SK-N-SH treated with all-trans-retinoic acid at 6 μM for 48 hours (cell line): ENCODE data around the gene RNF125.

ENCODE experiments used
- ATAC-seq: fragments of 200-7000 bp; cut with Tn5 transposase; 3 replicates; pipeline ENCODE4 v1.9.1; 2020; ENCODE audit warnings: mild to moderate bottlenecking, moderate library complexity
- ARNTL ChIP-seq: fragments of 450-650 bp; formaldehyde crosslinking; IDR thresholded peaks from 2 replicates; pipeline ENCODE4 v1.5.0; 2020; ENCODE audit warnings: low read depth, mild to moderate bottlenecking, moderate library complexity, borderline replicate concordance
- BACH2 ChIP-seq: fragments of 250-450 bp; sonication (Bioruptor Pico); IDR thresholded peaks from 2 replicates; pipeline ENCODE4 v1.9.0; 2021; ENCODE audit warnings: mild to moderate bottlenecking, borderline replicate concordance
- CREB5 ChIP-seq: fragments of 250-450 bp; sonication (Bioruptor Pico); IDR thresholded peaks from 2 replicates; pipeline ENCODE4 v1.5.1; 2020; ENCODE audit warnings: low read depth, mild to moderate bottlenecking, moderate library complexity
- ESRRG ChIP-seq: fragments of 250-450 bp; sonication (Bioruptor Pico); IDR thresholded peaks from 2 replicates; pipeline ENCODE4 v1.6.1; 2021; ENCODE audit warnings: mild to moderate bottlenecking
- GLIS3 ChIP-seq: fragments of 250-450 bp; sonication (Bioruptor Pico); IDR thresholded peaks from 2 replicates; pipeline ENCODE4 v1.5.0; 2020; ENCODE audit warnings: mild to moderate bottlenecking, moderate library complexity
- ISL1 ChIP-seq: fragments of 250-450 bp; sonication (Bioruptor Pico); IDR thresholded peaks from 2 replicates; pipeline ENCODE4 v2.1.2; 2022; ENCODE audit warnings: mild to moderate bottlenecking, moderate library complexity
- OSR1 ChIP-seq: fragments of 250-450 bp; sonication (Bioruptor Pico); IDR thresholded peaks from 2 replicates; pipeline ENCODE4 v1.8.0; 2022; ENCODE audit warnings: moderate library complexity, mild to moderate bottlenecking, inconsistent platforms
- PATZ1 ChIP-seq: fragments of 250-450 bp; sonication (Bioruptor Pico); IDR thresholded peaks from 2 replicates; pipeline ENCODE4 v1.8.0; 2020; ENCODE audit warnings: mild to moderate bottlenecking, moderate library complexity, borderline replicate concordance
- POU6F1 ChIP-seq: fragments of 250-450 bp; sonication (Bioruptor Pico); IDR thresholded peaks from 2 replicates; pipeline ENCODE4 v1.8.0; 2021; ENCODE audit warnings: low read depth, mild to moderate bottlenecking, moderate library complexity, borderline replicate concordance
- PPARA ChIP-seq: fragments of 250-450 bp; sonication (Bioruptor Pico); IDR thresholded peaks from 2 replicates; pipeline ENCODE4 v1.5.0; 2020; ENCODE audit warnings: mild to moderate bottlenecking, borderline replicate concordance
- RARB ChIP-seq: fragments of 250-450 bp; sonication (Bioruptor Pico); IDR thresholded peaks from 2 replicates; pipeline ENCODE4 v1.8.0; 2021; ENCODE audit warnings: mild to moderate bottlenecking, moderate library complexity
- SNAI2 ChIP-seq: fragments of 250-450 bp; sonication (Bioruptor Pico); IDR thresholded peaks from 2 replicates; pipeline ENCODE4 v1.5.0; 2020; ENCODE audit warnings: mild to moderate bottlenecking, moderate library complexity
- TCF4 ChIP-seq: fragments of 250-450 bp; sonication (Bioruptor Pico); IDR thresholded peaks from 2 replicates; pipeline ENCODE4 v1.8.0; 2021; ENCODE audit warnings: mild to moderate bottlenecking, moderate library complexity, borderline replicate concordance
- TOX ChIP-seq: fragments of 250-450 bp; sonication (Bioruptor Pico); IDR thresholded peaks from 2 replicates; pipeline ENCODE4 v1.8.0; 2021; ENCODE audit warnings: mild to moderate bottlenecking, moderate library complexity, borderline replicate concordance
- TSHZ2 ChIP-seq: fragments of 250-450 bp; sonication (Bioruptor Pico); IDR thresholded peaks from 2 replicates; pipeline ENCODE4 v1.5.0; 2020; ENCODE audit warnings: mild to moderate bottlenecking, moderate library complexity
- ZC3H10 ChIP-seq: fragments of 250-450 bp; sonication (Bioruptor Pico); IDR thresholded peaks from 2 replicates; pipeline ENCODE4 v1.5.1; 2021; ENCODE audit warnings: mild to moderate bottlenecking, moderate library complexity
- ZFP3 ChIP-seq: fragments of 250-450 bp; sonication (Bioruptor Pico); IDR thresholded peaks from 2 replicates; pipeline ENCODE4 v1.5.0; 2020; ENCODE audit warnings: mild to moderate bottlenecking, moderate library complexity
- ZFP30 ChIP-seq: fragments of 450-650 bp; formaldehyde crosslinking; IDR thresholded peaks from 2 replicates; pipeline ENCODE4 v1.5.0; 2022; ENCODE audit warnings: mild to moderate bottlenecking, moderate library complexity
- ZNF565 ChIP-seq: fragments of 450-650 bp; formaldehyde crosslinking; conservative IDR thresholded peaks from 2 replicates; pipeline ENCODE4 v1.5.0; 2020; ENCODE audit warnings: low read depth, mild to moderate bottlenecking, moderate library complexity
- ZNF70 ChIP-seq: fragments of 450-650 bp; formaldehyde crosslinking; IDR thresholded peaks from 2 replicates; pipeline ENCODE4 v1.5.0; 2020; ENCODE audit warnings: mild to moderate bottlenecking, moderate library complexity
- ZNF8 ChIP-seq: fragments of 450-650 bp; formaldehyde crosslinking; IDR thresholded peaks from 2 replicates; pipeline ENCODE4 v1.5.0; 2020; ENCODE audit warnings: mild to moderate bottlenecking, moderate library complexity

The RNF125 gene

GRCh38 chr18:32095192-32095899, 76.7 kb downstream of the RNF125 start:
- TF ChIP-seq ARNTL (CRISPR knock-in tag), result no peak
- TF ChIP-seq CREB5 (CRISPR knock-in tag), result no peak
- TF ChIP-seq ZNF8 (CRISPR knock-in tag), result no peak
- TF ChIP-seq PATZ1 (CRISPR knock-in tag), result no peak

GRCh38 chr18:32095900-32096229, 77.2 kb downstream of the RNF125 start:
- no peak for ATAC-seq
- TF ChIP-seq RARB, result no peak

More at GRCh38 chr18:32095192-32095899, 76.7 kb downstream of the RNF125 start:
- no peak for ATAC-seq

GRCh38 chr18:32096946-32097345, 78.3 kb downstream of the RNF125 start:
- TF ChIP-seq ZNF70 (CRISPR knock-in tag) (no peak), TCF4 (no peak), ZFP30 (CRISPR knock-in tag) (no peak), ZFP3 (CRISPR knock-in tag) (no peak), TSHZ2 (CRISPR knock-in tag) (no peak), ISL1 (no peak), PATZ1 (CRISPR knock-in tag) (no peak), ZNF565 (CRISPR knock-in tag) (no peak), ESRRG (CRISPR knock-in tag) (no peak), PPARA (CRISPR knock-in tag) (no peak), GLIS3 (CRISPR knock-in tag) (no peak), BACH2 (no peak), SNAI2 (no peak), ZNF8 (CRISPR knock-in tag) (no peak), OSR1 (CRISPR knock-in tag) (no peak), POU6F1 (CRISPR knock-in tag) (no peak)
- ATAC-seq, result no peak

- ATAC-seq, result no peak
- no peak for TF ChIP-seq ESRRG (CRISPR knock-in tag)
- TF ChIP-seq RARB, result no peak
- no peak for TF ChIP-seq BACH2
- TF ChIP-seq ZC3H10 (CRISPR knock-in tag), result no peak
- TF ChIP-seq ZFP3 (CRISPR knock-in tag), result no peak
- TF ChIP-seq PATZ1 (CRISPR knock-in tag), result no peak
- TF ChIP-seq TSHZ2 (CRISPR knock-in tag), result no peak
- no peak for TF ChIP-seq SNAI2
- TF ChIP-seq TOX (CRISPR knock-in tag), result no peak
These were observed 85.9 kb downstream of the RNF125 start for GRCh38 chr18:32104516-32104915.
